Activated naive CD4-positive, alpha-beta T cell treated with anti-CD3 and anti-CD28 coated beads, Interleukin-2, amount 10 ng/mL, durations not matched to agents 7 days and 5 days (primary cell): ENCODE data around the gene HSPA6.
A peak's percentile ranks its signal among the peaks of the same experiment; 100 is the strongest.
"Not testable (repeated sequence)": the region's sequence is repeated elsewhere in the genome, so short reads cannot be mapped to it uniquely, and the experiment has no call there.

Experiments
- CTCF ChIA-PET: fragments of 350-600 bp; sonication (Branson Sonifier 250); formaldehyde crosslinking; loops from one replicate; lab custom pipeline; 2021; ENCODE audit warnings: antibody characterized with exemption; lab: Charles Lee
- DNase-seq: peaks from one replicate; pipeline ENCODE4 v3.0.0-alpha.2; 2020
- H3K27ac Mint-ChIP-seq: one replicate; pipeline ENCODE4 v1.8.0; 2021; ENCODE audit warnings: mild to moderate bottlenecking, moderate library complexity, mixed read lengths
- H3K27me3 Mint-ChIP-seq: one replicate; pipeline ENCODE4 v1.8.0; 2021; ENCODE audit warnings: mild to moderate bottlenecking, mixed read lengths
- H3K36me3 Mint-ChIP-seq: one replicate; pipeline ENCODE4 v1.8.0; 2021; ENCODE audit warnings: mixed read lengths
- H3K4me1 Mint-ChIP-seq: one replicate; pipeline ENCODE4 v1.8.0; 2021; ENCODE audit warnings: mixed read lengths
- H3K4me3 Mint-ChIP-seq: one replicate; pipeline ENCODE4 v1.8.0; 2021; ENCODE audit warnings: mild to moderate bottlenecking, moderate library complexity, mixed read lengths
- H3K9me3 Mint-ChIP-seq: one replicate; pipeline ENCODE4 v1.8.0; 2021; ENCODE audit warnings: mixed read lengths

Gene HSPA6

DNA sequence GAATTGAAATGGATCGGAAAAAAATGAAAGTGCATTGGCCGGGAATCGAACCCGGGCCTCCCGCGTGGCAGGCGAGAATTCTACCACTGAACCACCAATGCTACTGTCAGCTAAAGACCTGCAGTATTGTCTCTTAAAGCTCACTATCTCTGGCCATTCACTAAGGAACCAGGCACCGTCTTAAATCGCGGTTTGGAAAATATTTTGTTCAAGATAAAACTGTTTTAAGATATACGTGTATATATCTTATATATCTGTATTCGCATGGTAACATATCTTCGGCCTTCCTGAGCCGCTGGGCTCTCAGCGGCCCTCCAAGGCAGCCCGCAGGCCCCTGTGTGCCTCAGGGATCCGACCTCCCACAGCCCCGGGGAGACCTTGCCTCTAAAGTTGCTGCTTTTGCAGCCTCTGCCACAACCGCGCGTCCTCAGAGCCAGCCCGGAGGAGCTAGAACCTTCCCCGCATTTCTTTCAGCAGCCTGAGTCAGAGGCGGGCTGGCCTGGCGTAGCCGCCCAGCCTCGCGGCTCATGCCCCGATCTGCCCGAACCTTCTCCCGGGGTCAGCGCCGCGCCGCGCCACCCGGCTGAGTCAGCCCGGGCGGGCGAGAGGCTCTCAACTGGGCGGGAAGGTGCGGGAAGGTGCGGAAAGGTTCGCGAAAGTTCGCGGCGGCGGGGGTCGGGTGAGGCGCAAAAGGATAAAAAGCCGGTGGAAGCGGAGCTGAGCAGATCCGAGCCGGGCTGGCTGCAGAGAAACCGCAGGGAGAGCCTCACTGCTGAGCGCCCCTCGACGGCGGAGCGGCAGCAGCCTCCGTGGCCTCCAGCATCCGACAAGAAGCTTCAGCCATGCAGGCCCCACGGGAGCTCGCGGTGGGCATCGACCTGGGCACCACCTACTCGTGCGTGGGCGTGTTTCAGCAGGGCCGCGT is at the start of gene HSPA6:
TSS of gene HSPA6 (plus strand) at position 724 of the 925 bp plus-strand sequence. CDS start at position 843, 119 bp downstream.
- DNase-seq = peak; percentile 70
- peak within 1 kb of the TSS; percentile 83 for H3K4me3 Mint-ChIP-seq
- CTCF ChIA-PET = interaction anchor here (1.6 kb wide), 1 partner anchor 37 kb away, joined by 4 read pairs; no protein-coding TSS in a partner anchor
- H3K9me3 Mint-ChIP-seq, H3K36me3 Mint-ChIP-seq: not testable (repeated sequence)
- peaks cover 55% of the 10 kb centered on the region for H3K27me3 Mint-ChIP-seq
- peaks cover 13% of the 10 kb centered on the region for H3K4me1 Mint-ChIP-seq
- H3K27ac Mint-ChIP-seq = peak within 1 kb of the TSS; percentile 92

DNA sequence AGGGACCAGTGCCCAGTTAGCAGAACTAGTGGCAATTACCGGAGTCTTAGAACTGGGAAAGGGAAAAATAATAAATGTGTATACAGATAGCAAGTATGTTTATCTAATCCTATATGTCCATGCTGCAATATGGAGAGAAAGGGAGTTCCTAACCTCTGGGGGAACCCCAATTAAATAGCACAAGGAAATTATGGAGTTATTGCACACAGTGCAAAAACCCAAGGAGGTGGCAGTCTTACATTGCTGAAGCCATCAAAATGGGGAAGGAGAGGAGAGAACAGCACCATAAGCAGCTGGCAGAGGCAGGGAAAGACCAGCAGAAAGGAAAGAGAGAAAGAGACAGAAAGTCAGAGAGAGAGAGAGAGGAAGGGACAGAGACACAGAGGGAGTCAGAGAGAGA is 46.6 kb upstream of the HSPA6 start:
- H3K27ac Mint-ChIP-seq, H3K36me3 Mint-ChIP-seq, H3K9me3 Mint-ChIP-seq, CTCF ChIA-PET, H3K4me3 Mint-ChIP-seq, H3K4me1 Mint-ChIP-seq, DNase-seq: not testable (repeated sequence)
- H3K27me3 Mint-ChIP-seq = peaks cover 35% of the 10 kb centered on the region

DNA sequence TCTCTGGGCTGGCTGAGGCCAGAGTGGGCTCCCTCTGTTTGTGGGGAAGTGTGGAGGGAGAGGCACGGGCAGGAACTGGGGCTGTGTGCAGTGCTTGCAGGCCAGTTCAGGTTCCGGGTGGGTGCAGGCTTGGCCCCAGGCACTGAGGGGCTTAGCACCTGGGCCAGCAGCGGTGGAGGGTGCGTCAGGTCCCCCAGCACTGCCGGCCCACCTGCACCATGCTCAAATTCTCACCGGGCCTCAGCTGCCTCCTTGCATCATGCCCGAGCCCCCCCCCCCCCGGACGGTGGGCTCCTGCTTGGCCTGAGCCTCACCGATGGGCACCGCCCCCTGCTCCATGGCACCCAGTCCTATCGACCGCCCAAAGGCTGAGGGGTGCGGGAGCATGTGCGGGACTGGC is 45.4 kb upstream of the HSPA6 start:
- peaks cover 23% of the 10 kb centered on the region for H3K27me3 Mint-ChIP-seq
- no peak for DNase-seq
- H3K27ac Mint-ChIP-seq = no peak overlapping the region
- no peak overlapping the region for H3K4me3 Mint-ChIP-seq
- H3K36me3 Mint-ChIP-seq = no peaks in the 10 kb centered on the region
- no peaks in the 10 kb centered on the region for H3K4me1 Mint-ChIP-seq
- peaks cover 7% of the 10 kb centered on the region for H3K9me3 Mint-ChIP-seq
- CTCF ChIA-PET = no interaction called here

DNA sequence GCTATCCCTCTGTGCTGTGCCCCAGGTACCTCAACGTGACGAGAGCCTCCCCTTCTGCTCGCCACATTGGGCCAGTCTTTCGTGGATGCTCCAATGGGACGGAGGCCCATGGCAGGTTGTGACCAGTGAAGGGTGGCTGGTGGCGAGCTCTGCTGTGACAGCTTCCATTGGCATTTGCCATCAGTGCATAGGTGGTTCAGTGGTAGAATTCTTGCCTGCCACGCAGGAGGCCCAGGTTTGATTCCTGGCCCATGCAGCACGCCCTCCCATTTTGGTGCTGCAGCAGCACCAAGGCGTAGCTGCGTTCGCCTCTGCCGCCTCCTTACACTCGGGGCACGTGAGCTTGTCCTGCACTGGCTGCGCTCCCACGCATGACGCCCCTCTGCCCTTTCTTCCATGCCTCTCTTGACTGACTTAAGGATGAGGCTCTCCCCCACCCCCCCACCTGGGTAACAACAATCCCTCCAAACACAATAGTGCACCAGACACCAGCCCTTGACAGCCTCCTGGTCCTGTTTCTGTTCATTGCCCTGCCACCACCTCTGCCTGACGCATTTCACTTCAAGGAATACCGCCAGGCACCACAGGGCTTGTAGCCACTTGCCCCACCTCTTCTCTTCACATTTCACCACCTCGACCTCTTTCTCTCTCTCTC is 43.8 kb upstream of the HSPA6 start:
- H3K4me3 Mint-ChIP-seq = no peak overlapping the region
- H3K27me3 Mint-ChIP-seq = peaks cover 12% of the 10 kb centered on the region
- H3K36me3 Mint-ChIP-seq = no peaks in the 10 kb centered on the region
- DNase-seq = no peak
- H3K9me3 Mint-ChIP-seq = peaks cover 7% of the 10 kb centered on the region
- H3K4me1 Mint-ChIP-seq = no peaks in the 10 kb centered on the region
- CTCF ChIA-PET = no interaction called here
- no peak overlapping the region for H3K27ac Mint-ChIP-seq

DNA sequence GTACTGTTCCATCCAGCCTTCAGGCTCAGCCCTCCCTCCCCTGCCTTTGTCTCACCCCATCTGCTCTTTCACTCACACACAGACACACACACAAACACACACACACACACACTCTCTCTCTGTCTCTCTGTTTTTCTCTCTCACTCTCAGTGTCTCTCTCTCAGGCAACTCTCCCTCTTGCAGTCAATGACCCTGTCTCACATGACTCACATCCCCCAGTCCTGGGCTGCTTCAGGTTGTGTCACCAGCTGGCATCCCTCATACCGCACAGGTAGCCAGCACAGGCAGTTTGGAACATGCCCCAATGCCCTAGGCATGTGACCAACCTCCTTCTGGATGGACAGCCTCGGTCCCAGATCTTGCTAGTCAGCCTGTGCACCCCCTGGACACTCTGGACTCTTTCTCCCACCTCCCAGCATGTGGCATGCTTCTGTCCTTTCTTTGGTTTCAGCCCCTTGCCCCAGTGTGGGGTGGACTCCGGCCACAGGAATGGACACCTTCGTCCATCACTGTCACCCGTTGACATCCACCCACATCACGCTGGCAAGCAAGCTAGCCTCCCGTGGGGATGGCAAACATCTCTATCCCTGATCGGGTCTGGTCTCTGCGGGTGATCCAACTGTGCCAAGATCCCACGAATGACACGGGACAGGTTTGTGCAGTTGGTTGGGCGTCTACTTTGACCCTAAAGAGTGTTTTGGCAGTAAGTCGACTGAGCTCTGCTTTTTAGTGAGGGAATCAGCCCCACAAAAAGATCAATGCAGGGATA is 42.5 kb upstream of the HSPA6 start:
- H3K4me3 Mint-ChIP-seq = no peak overlapping the region
- no peak for DNase-seq
- no peaks in the 10 kb centered on the region for H3K36me3 Mint-ChIP-seq
- no peaks in the 10 kb centered on the region for H3K4me1 Mint-ChIP-seq
- peaks cover 2% of the 10 kb centered on the region for H3K9me3 Mint-ChIP-seq
- peaks cover 4% of the 10 kb centered on the region for H3K27me3 Mint-ChIP-seq
- CTCF ChIA-PET = interaction anchor here (4.7 kb wide), 1 partner anchor 258 kb away, joined by 51 read pairs; no protein-coding TSS in a partner anchor
- H3K27ac Mint-ChIP-seq = no peak overlapping the region

DNA sequence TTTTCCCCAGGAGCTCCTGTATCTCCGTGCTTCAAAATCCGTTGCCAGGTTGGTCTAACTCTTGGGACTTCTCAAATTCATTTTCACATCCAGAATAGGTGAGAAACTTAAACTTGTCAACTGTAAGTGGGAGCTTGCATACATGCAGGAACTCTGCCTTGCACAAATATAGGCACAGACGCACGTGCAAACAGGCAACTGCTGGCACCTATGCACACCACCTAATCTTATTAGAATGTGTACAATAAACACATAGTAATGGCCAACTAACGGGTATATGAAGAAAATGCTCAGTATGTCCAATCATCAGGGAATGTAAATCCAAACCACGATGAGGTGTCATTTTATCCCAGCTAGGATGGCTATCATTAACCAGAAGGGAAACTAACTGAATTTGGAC is 41.7 kb upstream of the HSPA6 start:
- Mint-ChIP-seq H3K4me3 (no peak overlapping the region), H3K27ac (no peak overlapping the region), H3K27me3 (peaks cover 4% of the 10 kb centered on the region), H3K36me3 (no peaks in the 10 kb centered on the region), H3K9me3 (peaks cover 2% of the 10 kb centered on the region), H3K4me1 (no peaks in the 10 kb centered on the region)
- CTCF ChIA-PET = interaction anchor here (4.7 kb wide), 1 partner anchor 257 kb away, joined by 51 read pairs; no protein-coding TSS in a partner anchor
- no peak for DNase-seq

DNA sequence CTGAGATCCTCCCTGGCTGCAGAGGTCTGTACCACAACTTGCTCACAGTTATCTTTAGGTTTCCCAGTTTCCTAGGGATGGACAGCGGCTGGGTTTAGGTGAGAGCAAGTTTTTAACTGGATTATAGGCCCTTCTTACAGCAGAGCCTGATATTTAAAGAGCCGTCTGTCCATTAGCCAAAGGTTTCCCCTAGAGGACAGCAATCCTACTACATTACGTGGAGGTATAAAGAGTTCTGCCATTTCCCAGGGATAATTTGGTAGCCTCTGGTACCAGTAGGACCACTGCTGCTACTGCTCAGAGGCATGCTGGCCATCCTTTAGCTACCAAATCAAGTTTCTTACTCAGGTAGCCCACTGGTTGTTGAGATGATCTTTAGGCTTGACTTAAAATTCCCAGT is 41.0 kb upstream of the HSPA6 start:
- H3K27me3 Mint-ChIP-seq = peaks cover 1% of the 10 kb centered on the region
- no peak for DNase-seq
- no peak overlapping the region for H3K27ac Mint-ChIP-seq
- no peak overlapping the region for H3K4me3 Mint-ChIP-seq
- no peaks in the 10 kb centered on the region for H3K4me1 Mint-ChIP-seq
- no peaks in the 10 kb centered on the region for H3K36me3 Mint-ChIP-seq
- peaks cover 2% of the 10 kb centered on the region for H3K9me3 Mint-ChIP-seq
- CTCF ChIA-PET = interaction anchor here (4.7 kb wide), 1 partner anchor 256 kb away, joined by 51 read pairs; no protein-coding TSS in a partner anchor

DNA sequence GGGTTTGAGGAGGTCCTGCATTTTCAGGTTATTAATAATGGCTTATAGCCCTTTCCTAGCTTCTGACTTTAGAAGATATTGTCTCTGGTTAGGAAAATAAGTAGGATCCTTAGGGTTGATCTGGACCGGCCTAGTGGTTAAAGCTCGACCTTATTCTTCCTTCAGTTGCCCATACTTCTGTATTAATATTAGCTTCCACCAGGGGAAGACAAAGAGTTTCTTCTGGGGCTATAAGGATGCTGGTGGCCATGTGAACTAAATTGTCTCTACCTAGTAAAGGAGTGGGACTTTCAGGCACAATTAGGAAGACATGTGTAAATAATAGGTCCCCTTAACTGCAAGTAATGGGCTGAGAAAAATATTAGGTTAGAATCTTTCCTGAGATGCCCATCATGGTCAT is 39.7 kb upstream of the HSPA6 start:
- Mint-ChIP-seq H3K4me1 (no peaks in the 10 kb centered on the region), H3K9me3 (no peaks in the 10 kb centered on the region), H3K36me3 (no peaks in the 10 kb centered on the region), H3K27me3 (peaks cover 9% of the 10 kb centered on the region), H3K27ac (no peak overlapping the region), H3K4me3 (no peak overlapping the region)
- DNase-seq = no peak
- CTCF ChIA-PET = interaction anchor here (0.8 to 4.7 kb wide), 5 partner anchors 11 to 255 kb away, joined by 3 to 51 read pairs (median 4); no protein-coding TSS in a partner anchor

DNA sequence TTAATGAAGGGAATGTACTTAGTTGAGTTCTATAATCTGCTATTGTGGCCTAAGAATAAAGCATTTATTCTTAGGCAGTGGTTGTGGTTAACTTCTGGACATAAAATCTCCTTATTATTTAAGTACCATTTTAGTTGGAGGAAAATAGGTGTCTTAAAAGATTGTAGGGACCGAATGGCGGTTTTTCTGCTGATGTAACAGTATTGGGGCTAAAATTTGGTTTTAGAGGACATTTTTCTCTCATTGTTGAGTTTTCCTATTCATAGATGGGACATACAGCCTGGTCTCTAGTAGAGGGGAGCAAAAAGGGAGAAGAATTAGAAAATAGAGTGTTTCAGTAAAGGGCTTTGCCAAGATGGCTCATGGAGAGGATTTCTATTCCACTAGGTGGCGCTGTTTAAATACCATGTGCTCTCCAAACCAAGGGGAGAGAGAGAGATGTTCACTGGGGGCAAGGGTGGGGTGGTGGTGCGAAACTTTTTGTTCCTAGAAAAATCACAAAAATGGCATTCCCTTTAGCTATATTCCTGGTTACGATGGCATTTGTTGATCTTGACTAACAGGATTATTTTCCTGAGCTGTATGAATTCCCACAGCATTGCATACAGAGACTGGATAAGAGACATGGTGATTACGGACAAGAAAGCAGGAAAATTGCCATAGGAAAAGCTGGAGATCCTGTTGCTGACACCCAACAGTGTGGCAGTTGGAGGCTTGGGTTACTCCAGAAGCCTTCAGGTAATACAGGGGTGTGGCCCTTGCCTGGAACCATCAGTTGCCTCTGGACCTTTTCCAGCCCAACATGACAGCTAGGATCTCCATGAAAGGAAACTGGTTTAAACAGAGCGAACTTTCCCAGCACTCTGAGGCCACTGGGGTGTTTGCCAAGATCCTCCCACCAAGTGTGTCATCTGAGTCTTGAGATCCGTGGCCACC is 37.3 kb upstream of the HSPA6 start:
- peak; percentile 47 for DNase-seq
- Mint-ChIP-seq H3K27me3 (peaks cover 34% of the 10 kb centered on the region), H3K9me3 (no peaks in the 10 kb centered on the region), H3K4me1 (peaks cover 15% of the 10 kb centered on the region), H3K4me3 (no peak overlapping the region), H3K27ac (no peak overlapping the region), H3K36me3 (no peaks in the 10 kb centered on the region)
- CTCF ChIA-PET = interaction anchor here (0.7 to 6.8 kb wide), 11 partner anchors 8 to 262 kb away, joined by 3 to 71 read pairs (median 4); partner anchors contain the start of gene FCGR3A

DNA sequence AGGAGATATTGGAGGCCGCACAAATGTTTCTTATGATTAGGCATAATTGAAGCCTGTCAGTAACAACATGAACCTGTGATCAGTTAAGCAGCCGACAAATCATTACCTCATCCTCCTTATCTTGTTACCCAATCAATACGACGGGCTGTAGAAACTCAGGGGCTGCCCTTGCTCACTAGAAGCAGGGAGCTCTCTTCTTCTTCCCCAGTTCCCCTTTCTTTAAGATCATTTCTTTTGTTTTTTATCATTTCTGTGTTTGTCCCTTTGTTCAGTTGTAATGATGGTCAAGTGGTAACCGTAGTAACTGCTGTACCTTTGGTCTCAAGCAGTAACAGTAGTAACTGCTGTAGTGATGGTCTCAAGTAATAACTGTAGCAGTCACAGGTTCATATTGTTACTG is 32.9 kb upstream of the HSPA6 start:
- Mint-ChIP-seq H3K27ac (no peak overlapping the region), H3K4me1 (peaks cover 15% of the 10 kb centered on the region), H3K9me3 (no peaks in the 10 kb centered on the region), H3K27me3 (peaks cover 50% of the 10 kb centered on the region), H3K36me3 (no peaks in the 10 kb centered on the region), H3K4me3 (no peak overlapping the region)
- DNase-seq = no peak
- CTCF ChIA-PET = interaction anchor here (6.8 kb wide), 1 partner anchor 249 kb away, joined by 71 read pairs; no protein-coding TSS in a partner anchor

DNA sequence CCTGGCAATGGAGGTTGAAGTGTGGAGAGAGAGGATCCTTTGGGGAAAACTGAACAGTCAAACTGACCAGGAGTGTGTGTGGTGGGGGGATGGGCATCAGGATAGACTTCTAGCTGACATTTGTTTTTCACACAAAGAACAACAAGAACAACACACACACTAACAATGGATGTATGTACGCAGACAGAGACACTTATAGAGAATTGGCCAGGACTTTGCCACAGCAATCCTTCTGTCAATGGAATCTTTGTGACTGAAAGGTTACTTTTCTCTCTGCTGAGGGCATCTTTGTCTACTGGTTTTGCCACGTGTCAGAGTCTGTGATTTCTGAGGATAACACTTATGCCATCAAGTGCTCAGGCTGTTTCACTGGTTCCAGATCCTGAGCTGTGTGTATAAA is 31.5 kb upstream of the HSPA6 start:
- CTCF ChIA-PET = interaction anchor here (6.8 kb wide), 1 partner anchor 247 kb away, joined by 71 read pairs; no protein-coding TSS in a partner anchor
- no peak for DNase-seq
- no peaks in the 10 kb centered on the region for H3K9me3 Mint-ChIP-seq
- H3K27ac Mint-ChIP-seq = no peak overlapping the region
- no peaks in the 10 kb centered on the region for H3K36me3 Mint-ChIP-seq
- H3K4me1 Mint-ChIP-seq = peaks cover 15% of the 10 kb centered on the region
- H3K27me3 Mint-ChIP-seq = peaks cover 50% of the 10 kb centered on the region
- no peak overlapping the region for H3K4me3 Mint-ChIP-seq

DNA sequence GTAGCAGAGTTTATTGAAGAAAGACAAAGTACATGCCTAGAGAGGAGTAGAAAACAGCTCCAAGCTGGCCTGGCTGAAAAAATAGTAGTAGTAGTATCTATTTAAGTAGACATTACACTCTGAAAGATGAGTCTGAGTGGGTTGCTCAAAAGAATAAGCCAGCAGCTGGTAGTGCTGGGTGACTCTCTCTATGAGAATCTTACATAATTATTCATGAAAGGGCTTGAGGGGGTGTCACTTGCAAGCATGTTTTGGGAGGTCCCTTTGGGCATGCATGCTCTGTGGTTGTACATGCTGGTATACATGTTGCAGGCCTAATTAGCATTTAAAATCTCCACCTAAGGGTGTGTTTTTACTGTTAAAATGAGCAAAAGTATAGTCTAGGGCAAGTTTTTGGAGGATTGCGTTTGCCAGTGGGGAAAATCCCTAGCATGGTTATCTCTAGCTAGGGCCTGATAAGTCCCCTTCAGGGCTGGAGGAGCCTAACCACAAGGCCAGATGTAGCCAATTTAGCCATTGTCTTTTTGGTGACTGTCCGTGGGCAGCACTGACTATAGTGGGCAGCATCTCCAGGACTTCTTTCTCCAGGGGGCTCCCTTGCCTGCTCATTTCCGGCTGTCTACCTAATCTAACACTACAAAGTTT is 30.1 kb upstream of the HSPA6 start:
- Mint-ChIP-seq H3K4me1 (peaks cover 17% of the 10 kb centered on the region), H3K36me3 (no peaks in the 10 kb centered on the region), H3K27ac (no peak overlapping the region), H3K9me3 (no peaks in the 10 kb centered on the region), H3K27me3 (peaks cover 51% of the 10 kb centered on the region), H3K4me3 (no peak overlapping the region)
- CTCF ChIA-PET = no interaction called here
- no peak for DNase-seq
